Liver (tissue), 2 donors: ENCODE measurements around the gene FAM83E.

ENCODE experiments used
- CTCF ChIP-seq: fragments of 150-350 bp; IDR thresholded peaks from 2 replicates; pipeline ENCODE4 v1.5.1; 2017; ENCODE audit warnings: improper control_type of control experiment, low read depth, low read length; ENCODE audit not compliant: missing input control
- REST ChIP-seq: IDR thresholded peaks from 2 replicates; pipeline ENCODE4 v1.6.1; 2016; ENCODE audit warnings: antibody characterized with exemption, mild to moderate bottlenecking
- TF ChIP-seq, protein P1 (sequence below): IDR thresholded peaks from 2 replicates; pipeline ENCODE4 v1.6.1; 2016; ENCODE audit warnings: antibody characterized with exemption
- TF ChIP-seq, protein P2 (sequence below): IDR thresholded peaks from 2 replicates; pipeline ENCODE4 v1.6.1; 2016; ENCODE audit warnings: antibody characterized with exemption
- donor health status: healthy.

DNA sequence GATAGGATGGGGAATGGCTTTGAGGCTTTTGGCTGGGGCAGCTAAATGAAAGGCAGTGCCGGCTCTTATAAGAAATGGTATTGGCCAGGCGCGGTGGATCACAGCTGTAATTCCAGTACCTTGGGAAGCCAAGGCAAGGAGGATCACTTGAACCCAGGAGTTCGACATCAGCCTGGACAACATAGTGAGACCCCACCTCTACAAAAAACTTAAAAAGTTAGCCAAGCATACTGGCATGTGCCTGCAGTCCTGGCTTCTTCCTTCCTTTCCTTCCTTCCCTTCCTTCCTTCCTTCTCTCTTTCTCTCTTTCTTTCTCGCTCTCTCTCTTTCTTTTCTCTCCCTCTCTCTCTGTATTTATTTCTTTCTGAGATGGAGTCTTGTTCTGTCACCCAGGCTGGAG lies 28.0 kb upstream of the FAM83E start:
- TF ChIP-seq, protein P1, sequence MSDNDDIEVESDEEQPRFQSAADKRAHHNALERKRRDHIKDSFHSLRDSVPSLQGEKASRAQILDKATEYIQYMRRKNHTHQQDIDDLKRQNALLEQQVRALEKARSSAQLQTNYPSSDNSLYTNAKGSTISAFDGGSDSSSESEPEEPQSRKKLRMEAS = no peak
- TF ChIP-seq, protein P2, sequence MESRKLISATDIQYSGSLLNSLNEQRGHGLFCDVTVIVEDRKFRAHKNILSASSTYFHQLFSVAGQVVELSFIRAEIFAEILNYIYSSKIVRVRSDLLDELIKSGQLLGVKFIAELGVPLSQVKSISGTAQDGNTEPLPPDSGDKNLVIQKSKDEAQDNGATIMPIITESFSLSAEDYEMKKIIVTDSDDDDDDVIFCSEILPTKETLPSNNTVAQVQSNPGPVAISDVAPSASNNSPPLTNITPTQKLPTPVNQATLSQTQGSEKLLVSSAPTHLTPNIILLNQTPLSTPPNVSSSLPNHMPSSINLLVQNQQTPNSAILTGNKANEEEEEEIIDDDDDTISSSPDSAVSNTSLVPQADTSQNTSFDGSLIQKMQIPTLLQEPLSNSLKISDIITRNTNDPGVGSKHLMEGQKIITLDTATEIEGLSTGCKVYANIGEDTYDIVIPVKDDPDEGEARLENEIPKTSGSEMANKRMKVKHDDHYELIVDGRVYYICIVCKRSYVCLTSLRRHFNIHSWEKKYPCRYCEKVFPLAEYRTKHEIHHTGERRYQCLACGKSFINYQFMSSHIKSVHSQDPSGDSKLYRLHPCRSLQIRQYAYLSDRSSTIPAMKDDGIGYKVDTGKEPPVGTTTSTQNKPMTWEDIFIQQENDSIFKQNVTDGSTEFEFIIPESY = no peak
- TF ChIP-seq CTCF (no peak), REST (no peak)
